ENCODE measurements around the gene HABP2. TPM values are rescaled to one million over a fixed set of nuclear protein-coding genes. Genes with fewer than 3 reads are reported as not detected.

Gene HABP2
- total RNA-seq, 1 experiment from 2014 or later: not detected

GRCh38 chr10:113626809-113627355 is 74.0 kb downstream of the HABP2 start:
- no peaks in the 10 kb centered on the region for H3K23me2 ChIP-seq (ENCODE audit: insufficient read length, low read depth, low read length, poor library complexity, severe bottlenecking)
- H2BK120ac ChIP-seq (ENCODE audit: low read depth, low read length, poor library complexity, severe bottlenecking): no peak overlapping the region
- TF ChIP-seq, protein P1, sequence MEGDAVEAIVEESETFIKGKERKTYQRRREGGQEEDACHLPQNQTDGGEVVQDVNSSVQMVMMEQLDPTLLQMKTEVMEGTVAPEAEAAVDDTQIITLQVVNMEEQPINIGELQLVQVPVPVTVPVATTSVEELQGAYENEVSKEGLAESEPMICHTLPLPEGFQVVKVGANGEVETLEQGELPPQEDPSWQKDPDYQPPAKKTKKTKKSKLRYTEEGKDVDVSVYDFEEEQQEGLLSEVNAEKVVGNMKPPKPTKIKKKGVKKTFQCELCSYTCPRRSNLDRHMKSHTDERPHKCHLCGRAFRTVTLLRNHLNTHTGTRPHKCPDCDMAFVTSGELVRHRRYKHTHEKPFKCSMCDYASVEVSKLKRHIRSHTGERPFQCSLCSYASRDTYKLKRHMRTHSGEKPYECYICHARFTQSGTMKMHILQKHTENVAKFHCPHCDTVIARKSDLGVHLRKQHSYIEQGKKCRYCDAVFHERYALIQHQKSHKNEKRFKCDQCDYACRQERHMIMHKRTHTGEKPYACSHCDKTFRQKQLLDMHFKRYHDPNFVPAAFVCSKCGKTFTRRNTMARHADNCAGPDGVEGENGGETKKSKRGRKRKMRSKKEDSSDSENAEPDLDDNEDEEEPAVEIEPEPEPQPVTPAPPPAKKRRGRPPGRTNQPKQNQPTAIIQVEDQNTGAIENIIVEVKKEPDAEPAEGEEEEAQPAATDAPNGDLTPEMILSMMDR (conservative IDR thresholded peaks at IDR 0.05): no peak

More at GRCh38 chr10:113626809-113627355, 74.0 kb downstream of the HABP2 start:
- Histone ChIP-seq H2AFZ (ENCODE audit: low read length) (no peak overlapping the region), H2BK12ac (ENCODE audit: insufficient read length, low read depth, low read length) (no peak overlapping the region), H4K8ac (replicated peaks; ENCODE audit: insufficient read length, low read depth, low read length) (no peak overlapping the region), H3T11ph (ENCODE audit: low read length) (no peak overlapping the region), H3K4me1 (ENCODE audit: insufficient read depth, low read length) (no peaks in the 10 kb centered on the region; the same call in none of the 2 replicates), H3K9me3 (ENCODE audit: control insufficient read depth, low read depth, low read length) (no peaks in the 10 kb centered on the region), H3K23ac (ENCODE audit: insufficient read length, low read depth, low read length) (no peak overlapping the region), H2BK5ac (ENCODE audit: insufficient read length, low read length) (no peak overlapping the region), H4K5ac (ENCODE audit: insufficient read length, low read depth, low read length) (no peak overlapping the region), H3K79me1 (ENCODE audit: insufficient read depth, low read depth, low read length, poor library complexity, severe bottlenecking) (no peaks in the 10 kb centered on the region), H3K14ac (ENCODE audit: insufficient read depth, low read length) (no peak overlapping the region), H4K91ac (ENCODE audit: insufficient read length, low read depth, low read length) (no peak overlapping the region), H3K18ac (ENCODE audit: insufficient read length, low read depth, low read length) (no peak overlapping the region), H2BK15ac (ENCODE audit: low read depth, low read length) (no peak overlapping the region), H3K79me2 (ENCODE audit: insufficient read depth, low read length) (no peaks in the 10 kb centered on the region; the same call in 1 of the 2 replicates), H3K27me3 (ENCODE audit: insufficient read depth, low read length) (no peaks in the 10 kb centered on the region), H3K27ac (ENCODE audit: insufficient read length, low read depth, low read length) (no peak overlapping the region), H2BK20ac (ENCODE audit: low read depth, low read length, poor library complexity, severe bottlenecking) (no peak overlapping the region), H3K4me2 (ENCODE audit: insufficient read depth, insufficient read length, low read length) (no peak overlapping the region), H3K4ac (ENCODE audit: low read depth, low read length) (no peak overlapping the region), H3K56ac (ENCODE audit: insufficient read length, low read depth, low read length) (no peak overlapping the region), H3K9ac (ENCODE audit: extremely low read depth, insufficient read length, low read length) (no peak overlapping the region), H4K20me1 (ENCODE audit: control insufficient read depth, insufficient read depth, insufficient read length) (no peaks in the 10 kb centered on the region), H2AK5ac (ENCODE audit: insufficient read length, low read length) (no peak overlapping the region)
- Mint-ChIP-seq H3K4me1 (peaks cover 13 to 18% of the 10 kb centered on the region in 2 experiments), H3K36me3 (ENCODE audit: insufficient read depth in 1 of 3, low read depth in 3 of 3) (peaks cover 0 to 2% (median 0%) of the 10 kb centered on the region in 3 experiments; a peak in 1 of 7 replicates), H3K4me3 (no peak overlapping the region), H3K9me3 (no peaks in the 10 kb centered on the region), H3K27me3 (ENCODE audit: low read depth) (peaks cover 38% of the 10 kb centered on the region), H3K27ac (no peak overlapping the region)
- no CpG with 5 or more reads among the region's 5 CpGs for WGBS (ENCODE audit: extremely low coverage, insufficient read length, low lambda C conversion rate)
- DNase-seq: no peak
